Measurements from ENCODE around the gene GRPEL2.
"Not testable (repeated sequence)": the region's sequence is repeated elsewhere in the genome, so short reads cannot be mapped to it uniquely, and the experiment has no call there.

The GRPEL2 gene

DNA sequence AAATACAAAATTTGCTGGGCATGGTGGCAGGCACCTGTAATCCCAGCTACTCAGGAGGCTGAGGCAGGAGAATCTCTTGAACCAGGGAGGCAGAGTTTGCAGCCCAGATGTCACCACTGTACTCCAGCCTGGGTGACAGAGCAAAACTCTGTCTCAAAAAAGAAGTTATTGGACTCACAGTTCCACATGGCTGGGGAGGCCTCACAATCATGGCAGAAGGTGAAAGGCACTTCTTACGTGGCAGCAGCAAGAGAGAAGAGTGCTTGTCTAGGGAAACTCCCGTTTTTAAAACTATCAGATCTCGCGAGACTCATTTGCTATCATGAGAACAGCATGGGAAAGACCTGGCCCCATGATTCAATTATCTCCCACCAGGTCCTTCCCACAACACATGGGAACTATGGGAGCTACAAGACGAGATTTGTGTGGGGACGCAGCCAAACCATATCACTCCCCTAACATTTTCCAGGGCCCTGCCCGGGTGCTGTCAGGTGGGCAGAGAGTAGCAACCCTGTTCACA lies 53.5 kb downstream of the GRPEL2 start:
- DNase-seq (ENCODE audit: low read depth) = not testable (repeated sequence)

GRCh38 chr5:149399775-149400174 lies 54.5 kb downstream of the GRPEL2 start:
- no peak for DNase-seq (ENCODE audit: low read depth)

- no peak for DNase-seq (ENCODE audit: low read depth)
These were observed 55.0 kb downstream of the GRPEL2 start for GRCh38 chr5:149400304-149400703.

GRCh38 chr5:149401051-149401450 lies 55.8 kb downstream of the GRPEL2 start:
- DNase-seq (ENCODE audit: low read depth) = no peak

DNA sequence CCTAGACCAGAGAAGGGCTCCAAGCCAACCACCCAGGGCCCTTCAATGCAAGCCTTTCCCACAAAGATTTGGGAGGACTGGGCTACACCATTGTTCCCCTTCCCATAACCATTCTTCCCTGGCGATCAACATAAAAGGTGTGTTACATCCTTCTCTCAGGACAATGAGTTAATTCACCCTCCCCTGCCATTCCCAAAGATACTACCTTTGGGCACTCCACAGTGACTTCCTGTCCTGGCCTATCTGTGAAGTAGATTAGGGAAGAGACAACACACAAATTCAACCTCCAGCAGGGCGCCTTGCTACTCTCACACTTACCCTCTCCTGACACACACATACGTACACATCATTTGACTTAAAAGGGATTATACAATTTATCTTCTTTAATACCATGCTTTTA lies 57.0 kb downstream of the GRPEL2 start:
- DNase-seq (ENCODE audit: low read depth) = no peak

All from fibroblast of gingiva (primary cell).